HG03439 (cell line): ENCODE data around the gene IQCE.

Experiments
- ATAC-seq: cut with Tn5 transposase; IDR thresholded peaks from one replicate; pipeline ENCODE4 v1.9.1; 2021; ENCODE audit warnings: mild to moderate bottlenecking, moderate library complexity; ENCODE audit not compliant: unreplicated experiment

Gene IQCE, protein sequence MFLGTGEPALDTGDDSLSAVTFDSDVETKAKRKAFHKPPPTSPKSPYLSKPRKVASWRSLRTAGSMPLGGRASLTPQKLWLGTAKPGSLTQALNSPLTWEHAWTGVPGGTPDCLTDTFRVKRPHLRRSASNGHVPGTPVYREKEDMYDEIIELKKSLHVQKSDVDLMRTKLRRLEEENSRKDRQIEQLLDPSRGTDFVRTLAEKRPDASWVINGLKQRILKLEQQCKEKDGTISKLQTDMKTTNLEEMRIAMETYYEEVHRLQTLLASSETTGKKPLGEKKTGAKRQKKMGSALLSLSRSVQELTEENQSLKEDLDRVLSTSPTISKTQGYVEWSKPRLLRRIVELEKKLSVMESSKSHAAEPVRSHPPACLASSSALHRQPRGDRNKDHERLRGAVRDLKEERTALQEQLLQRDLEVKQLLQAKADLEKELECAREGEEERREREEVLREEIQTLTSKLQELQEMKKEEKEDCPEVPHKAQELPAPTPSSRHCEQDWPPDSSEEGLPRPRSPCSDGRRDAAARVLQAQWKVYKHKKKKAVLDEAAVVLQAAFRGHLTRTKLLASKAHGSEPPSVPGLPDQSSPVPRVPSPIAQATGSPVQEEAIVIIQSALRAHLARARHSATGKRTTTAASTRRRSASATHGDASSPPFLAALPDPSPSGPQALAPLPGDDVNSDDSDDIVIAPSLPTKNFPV

DNA sequence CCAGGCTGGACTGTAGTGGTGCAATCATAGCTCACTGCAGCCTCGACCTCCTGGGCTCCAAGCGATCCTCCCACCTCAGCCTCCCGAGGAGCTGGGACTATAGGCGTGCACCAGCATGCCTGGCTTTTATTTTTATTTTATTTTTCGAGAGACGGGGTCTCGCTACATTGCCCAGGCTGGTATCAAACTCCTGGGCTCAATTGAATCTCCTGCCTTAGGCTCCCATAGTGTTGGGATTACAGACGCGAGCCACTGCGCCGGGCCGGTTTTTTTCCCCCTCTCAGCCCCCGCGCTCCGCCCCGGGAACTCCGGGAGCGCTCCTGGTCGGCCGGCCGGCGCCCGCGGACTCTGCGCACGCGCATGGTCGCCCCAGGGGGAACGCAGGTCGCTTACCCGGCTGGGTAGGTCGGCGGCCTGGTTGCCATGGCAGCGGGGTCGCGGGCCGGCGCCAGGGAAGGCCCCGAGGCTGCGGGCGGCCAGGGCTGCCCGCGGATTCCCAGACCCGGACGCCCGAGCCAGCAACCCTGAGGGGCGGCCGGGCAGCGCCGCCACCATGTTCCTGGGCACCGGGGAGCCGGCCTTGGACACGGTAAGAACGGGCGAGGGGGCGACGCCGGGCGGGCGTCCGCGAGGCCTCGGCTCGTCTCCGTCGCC lies at the start of gene IQCE:
IQCE (plus strand) TSS at position 351 of the 654 bp plus-strand sequence; CDS start at position 554, 203 bp downstream.
- peak; percentile 45 for ATAC-seq

DNA sequence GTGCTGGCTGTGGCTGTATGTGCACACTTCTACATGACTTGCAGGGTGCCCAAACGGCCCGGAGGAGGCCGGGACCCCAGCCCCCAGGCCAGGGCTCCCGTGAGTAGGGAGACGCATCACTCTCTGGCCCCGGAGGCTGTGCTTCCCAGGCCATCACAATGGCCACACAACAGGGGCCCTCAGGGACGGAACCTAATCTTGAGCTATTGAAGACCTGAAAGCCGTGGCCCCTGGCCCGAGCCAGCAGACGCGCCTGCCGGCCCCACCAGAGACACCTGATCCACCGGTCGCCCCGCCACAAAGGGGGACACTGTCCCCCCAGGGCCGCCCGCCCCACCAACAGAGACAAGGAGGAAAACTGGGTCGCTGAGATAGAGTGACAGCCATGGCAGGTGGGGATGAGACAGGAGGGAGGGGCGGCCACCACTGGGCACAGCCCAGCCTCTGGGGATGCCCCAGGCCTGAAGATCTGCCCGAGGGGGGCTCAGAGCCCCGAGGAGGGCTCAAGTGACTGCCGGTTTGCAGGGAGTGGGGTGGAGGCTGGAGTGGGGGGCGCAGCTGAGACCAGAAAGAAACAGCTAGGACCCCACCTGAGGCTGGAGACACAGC lies 49.4 kb upstream of the IQCE start:
- no peak for ATAC-seq

DNA sequence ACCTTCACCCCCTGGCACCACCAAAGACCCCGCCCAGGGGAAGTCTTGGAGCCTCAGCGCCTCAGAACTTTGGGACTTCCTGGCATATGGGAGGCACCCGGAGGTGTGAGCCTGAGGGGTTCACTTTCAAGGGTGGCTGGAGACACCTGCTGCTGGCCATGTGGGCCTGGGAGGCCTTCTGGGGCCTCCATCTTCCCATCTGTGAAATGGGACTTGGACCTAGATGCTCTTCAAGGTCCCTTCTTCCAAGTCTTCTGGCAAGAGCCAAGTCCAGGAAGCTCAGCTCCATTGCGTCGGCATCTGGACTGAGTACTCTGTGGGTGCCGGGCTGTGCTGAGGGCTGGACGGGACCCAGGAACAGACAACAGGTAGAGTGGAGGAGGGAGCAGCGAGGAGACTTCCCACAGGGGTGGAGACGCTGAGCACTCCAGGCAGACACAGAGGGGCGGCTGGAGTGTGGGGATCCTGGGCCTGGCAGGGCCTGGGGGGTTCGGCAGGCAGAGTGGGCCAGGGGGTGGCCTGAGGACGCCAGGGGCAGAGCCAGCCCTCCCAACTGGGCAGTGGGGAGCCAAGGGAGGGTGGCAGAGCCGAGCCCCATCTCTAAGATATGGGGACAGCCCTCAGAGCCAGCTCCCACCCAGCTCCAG lies 48.5 kb upstream of the IQCE start:
- ATAC-seq, result no peak

DNA sequence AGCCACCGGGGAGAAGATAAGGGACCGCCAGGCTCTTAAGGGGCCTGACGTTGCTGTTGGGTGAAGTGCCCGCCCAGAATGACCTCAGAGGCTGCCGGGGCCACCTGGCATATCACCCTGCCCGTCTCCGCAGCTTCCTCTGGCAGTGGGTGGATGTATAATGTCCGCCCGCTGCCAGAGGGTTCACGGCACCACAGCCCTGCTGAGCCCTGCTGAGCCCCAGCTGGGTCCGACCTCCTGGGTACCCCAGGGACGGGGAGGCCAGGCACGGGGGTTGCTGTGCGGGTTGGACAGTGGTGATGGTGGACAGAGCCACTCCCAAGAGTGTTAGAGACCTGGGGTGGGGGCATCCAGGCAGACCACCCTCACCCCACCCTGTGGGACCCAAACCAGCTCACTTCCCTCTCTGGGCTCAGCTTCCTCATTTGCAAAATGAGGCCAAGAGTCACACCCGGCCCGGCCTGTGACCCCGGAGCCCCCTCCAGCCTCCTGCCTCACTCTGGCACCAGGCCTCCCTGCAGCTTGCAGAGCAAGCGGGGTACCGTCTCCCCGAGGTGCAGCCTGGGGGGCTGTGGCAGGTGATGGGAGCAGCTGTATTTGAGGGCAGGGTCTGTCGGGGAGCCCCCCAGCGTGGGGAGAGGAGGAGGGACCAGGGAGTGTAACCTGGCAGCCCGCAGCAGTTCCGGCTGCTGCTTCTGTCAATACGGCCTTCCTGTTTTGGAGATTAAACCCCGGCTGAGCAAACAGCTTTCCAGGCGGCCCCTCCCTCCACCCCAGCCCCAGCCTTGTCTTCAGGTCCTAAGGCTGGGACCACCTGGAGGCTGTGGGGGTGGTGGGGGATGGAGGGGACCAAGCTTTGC lies 47.6 kb upstream of the IQCE start:
- no peak for ATAC-seq

DNA sequence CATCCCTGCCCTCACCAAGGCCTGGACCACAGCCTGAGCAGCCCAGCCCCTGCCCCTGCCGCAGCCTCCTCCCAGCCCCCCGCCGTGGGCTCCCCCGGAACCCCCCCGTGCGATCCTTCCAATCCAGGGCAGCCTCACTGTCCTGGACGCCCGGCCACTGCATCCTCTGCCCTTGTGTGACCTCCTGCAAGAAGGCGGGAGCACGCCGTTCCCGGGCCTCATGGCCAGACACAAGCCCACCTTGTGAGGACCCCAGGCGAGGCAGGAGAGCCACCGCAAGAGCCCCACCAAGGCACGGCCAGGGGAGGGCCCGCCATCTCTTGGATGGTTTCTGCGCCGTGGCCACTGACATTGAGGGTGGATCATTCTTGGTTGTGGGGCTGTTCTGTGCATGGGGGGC lies 47.0 kb upstream of the IQCE start:
- no peak for ATAC-seq

DNA sequence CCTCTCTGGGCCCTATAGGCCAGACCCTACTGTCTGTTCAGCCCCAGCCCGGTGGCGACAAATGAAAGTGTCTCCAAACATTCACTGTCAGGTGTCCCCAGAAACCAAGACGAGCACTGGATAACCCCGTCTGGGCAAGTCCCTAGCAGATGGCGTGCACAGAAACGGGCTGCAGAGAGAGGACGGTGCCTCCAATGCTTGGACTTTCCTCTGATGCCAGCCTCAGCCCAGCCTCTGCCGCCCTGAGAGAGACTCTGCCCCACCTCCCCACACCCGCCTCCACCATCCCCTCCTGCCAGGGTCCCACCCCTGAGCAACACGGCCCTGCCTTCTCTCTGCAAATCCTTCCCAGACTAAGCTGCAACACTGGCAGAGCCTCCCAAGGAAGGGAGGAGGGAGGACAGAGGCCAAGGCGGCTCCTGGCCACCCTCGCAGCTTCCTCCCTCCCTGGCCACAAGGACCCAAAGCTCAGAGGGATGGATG lies 46.6 kb upstream of the IQCE start:
- no peak for ATAC-seq

DNA sequence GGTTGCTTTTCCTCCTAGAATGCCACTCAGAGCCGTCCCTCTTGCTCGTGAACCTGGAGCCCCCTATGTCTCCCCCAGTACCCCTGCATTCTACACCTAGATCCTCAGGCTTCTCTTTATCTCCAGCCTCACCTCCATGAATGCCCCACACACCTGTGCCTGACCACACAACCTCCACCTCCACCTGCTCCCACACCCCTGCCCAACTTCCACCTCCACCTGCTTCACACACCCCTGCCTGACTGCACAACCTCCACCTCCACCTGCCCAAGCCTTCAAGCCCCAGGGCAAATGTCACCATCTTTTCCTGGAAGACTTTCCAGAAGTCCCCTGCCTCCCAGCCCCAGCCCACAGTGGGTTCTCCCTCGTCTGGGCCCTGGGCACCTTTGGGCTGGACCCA lies 46.1 kb upstream of the IQCE start:
- ATAC-seq, result no peak

DNA sequence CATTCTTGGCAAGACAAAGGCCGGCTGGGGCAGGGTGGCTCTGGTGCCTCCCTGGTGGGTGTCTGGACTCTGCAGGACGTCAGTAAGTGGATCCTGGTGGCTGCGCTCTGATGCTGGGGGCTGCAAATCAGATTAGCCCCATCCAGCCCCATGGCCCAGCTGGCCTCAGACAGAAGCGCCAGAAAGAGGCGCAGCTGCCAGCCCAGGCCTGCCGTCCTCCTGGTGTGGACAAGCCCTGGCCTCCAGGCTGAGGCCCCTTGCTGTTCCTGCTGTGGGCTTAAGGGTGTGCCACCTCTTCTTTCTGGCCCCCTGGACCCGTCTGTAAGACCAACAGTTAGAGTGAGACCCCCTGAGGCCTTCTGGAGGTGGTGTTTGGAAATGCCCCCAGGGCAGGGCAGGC lies 45.1 kb upstream of the IQCE start:
- no peak for ATAC-seq

DNA sequence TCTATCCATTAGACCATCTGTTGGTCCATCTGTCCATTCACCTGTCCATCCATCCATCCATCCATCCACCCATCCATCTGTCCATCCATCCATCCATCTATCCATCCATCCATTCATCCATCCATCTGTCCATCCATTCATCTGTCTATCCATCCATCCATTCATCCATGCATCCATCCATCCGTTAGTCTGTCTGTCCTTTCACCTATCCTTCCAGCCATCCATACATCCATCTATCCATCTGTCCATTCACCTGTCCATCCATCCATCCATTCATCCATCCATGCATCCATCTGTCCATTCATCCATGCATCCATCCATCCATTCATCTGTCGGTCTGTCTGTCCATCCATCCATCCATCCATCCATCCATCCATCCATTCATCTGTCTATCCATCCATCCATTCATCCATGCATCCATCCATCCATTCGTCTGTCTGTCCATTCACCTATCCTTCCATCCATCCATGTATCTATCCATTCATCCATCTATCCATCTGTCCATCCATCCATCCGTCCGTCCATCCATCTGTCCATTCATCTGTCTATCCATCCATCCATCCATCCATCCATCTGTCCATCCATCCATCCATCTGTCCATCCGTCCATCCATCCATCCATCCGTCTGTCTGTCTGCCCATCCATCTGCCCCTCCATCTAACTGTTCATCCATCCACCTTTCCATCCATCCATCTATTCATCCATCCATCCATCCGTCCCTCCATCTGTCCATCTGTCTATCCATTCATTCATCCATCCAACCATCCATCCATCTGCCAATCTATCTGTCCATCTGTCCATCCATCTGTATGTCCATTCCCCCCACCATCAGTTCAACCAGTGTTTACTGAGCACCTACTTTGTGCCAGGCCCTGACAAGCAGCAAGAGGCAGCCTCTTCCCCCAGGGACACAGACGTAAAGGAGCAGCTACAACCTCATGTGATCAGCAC lies 44.0 kb upstream of the IQCE start:
- no peak for ATAC-seq

DNA sequence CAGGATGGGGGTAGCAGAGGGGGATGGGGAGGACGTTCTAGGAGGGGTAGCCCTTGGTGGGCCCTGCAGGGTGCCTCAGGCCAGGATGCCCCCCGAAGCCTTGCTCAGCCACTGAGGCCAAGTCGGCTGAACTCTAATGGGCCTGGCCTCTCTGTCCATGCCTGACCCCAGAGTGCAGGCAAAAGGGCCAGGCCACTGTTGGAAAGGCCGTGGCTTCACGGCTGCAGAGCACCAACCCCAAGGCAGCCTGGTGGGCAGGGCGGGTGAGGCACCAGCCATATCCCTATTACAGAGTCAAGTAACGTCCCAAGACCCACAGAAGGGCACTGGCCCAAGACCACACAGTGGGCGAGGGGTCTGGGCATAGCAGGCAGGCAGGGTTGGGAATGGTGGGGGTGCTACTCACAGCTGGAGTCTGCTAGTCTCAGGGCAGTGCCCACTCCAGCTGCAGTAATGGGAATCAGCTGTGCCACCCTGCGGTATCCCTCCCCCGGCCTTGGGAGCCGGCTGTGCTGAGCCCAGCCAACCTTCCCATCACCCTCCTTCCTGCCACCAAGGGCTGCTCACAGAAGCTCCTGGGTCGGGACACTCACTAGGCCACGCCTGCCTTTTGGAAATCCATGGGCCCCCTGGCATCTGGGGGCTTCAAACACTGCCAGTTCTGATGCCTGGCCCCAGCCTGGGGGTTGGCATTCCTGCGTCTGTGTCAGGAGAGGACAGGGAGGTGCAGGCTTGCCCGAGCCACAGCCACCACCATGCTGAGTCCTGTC lies 43.2 kb upstream of the IQCE start:
- ATAC-seq, result no peak

DNA sequence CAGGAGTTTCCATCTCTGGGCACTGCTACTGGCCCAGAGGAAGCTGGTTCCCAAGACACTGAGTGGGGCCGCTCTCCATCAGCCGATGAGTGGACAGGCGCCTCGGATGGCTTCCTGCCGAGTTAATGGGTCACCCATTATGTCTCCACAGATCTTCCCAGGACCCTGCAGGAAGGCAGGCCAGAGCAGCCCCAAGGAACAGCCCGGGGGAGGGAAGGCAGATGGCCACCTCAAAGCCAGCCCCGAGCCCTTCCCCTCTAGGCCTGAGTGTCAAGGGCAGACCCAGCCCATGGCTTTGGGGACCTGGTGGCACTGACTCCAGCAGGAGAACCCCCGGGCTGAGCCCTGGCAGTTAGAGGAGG lies 42.6 kb upstream of the IQCE start:
- ATAC-seq, result no peak

DNA sequence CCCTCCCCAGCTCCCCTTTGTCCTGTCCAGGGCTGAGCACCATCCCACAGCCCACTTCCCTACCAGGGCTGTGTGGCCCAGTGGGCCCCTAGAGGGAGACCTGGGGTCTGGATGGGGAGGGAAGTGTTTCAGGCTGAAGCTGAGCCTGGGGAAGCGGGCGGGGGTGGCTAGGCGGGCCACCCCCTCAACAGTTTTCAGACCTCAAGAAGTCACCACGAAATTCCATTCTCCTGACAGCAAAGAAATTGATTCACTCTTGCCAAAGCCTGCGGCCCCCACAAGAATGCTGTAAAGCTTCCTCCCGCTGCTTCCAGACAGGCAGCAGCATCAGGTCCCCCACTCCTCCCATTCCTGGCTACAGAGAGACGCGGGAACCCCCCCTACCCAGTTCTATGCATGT lies 41.8 kb upstream of the IQCE start:
- no peak for ATAC-seq

DNA sequence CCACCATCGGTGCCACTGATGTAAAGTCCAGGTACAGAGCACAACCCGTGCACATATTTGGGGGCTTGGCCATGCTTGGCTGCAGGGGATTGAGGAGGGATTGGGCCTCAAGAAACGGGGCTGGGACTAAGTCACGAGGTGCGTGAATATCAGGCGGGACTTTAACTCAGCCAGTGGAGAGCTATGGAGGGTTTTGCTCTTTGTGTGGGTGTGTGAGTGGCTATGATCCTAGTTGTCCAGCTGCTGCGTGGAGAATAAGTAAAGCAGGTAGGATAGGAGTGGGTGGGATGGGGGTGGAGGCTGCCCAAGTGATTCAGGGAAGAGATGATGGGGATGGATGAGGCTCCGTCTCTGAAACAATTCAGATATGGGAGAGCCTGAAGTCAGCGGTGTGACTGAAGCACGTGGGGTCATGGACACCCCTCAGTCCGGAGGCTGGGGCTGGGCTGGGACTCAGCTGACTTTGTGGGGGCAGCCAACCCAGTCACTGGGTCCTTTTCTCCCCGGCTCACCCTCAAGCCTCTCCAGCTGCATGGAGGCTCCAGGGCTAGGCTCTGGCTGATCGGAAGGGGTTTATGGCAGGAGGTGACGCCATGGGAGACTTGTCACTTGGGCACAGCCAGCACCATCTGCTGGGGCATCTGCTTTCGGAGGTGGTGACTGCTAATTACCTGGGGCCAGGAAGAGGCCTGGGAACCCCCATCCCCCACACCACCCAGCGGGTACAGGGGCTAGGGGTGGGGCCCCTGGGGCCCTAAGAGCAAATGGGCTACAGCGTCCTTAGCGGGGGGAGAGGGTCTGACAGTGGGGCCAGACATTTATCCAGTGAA lies 40.9 kb upstream of the IQCE start:
- no peak for ATAC-seq

DNA sequence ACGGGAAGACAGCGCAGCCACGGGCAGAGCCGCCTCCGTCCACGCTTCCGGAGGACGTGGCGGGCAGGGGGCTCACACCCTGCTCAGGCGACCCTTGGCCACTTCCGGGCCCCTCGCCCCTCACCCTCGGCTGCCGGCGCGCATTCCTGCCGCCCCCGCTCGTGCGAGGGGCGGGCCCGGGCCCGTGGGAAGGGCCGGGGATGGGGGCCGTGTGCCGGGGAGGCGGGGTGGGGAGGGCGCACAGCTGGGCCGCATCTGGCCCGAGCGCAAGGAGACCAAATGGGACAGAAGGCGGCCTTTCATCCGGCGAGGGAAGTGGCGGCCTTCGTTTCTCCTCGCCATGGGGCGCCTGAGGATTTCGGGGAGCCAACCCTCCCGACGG lies 40.1 kb upstream of the IQCE start:
- no peak for ATAC-seq

DNA sequence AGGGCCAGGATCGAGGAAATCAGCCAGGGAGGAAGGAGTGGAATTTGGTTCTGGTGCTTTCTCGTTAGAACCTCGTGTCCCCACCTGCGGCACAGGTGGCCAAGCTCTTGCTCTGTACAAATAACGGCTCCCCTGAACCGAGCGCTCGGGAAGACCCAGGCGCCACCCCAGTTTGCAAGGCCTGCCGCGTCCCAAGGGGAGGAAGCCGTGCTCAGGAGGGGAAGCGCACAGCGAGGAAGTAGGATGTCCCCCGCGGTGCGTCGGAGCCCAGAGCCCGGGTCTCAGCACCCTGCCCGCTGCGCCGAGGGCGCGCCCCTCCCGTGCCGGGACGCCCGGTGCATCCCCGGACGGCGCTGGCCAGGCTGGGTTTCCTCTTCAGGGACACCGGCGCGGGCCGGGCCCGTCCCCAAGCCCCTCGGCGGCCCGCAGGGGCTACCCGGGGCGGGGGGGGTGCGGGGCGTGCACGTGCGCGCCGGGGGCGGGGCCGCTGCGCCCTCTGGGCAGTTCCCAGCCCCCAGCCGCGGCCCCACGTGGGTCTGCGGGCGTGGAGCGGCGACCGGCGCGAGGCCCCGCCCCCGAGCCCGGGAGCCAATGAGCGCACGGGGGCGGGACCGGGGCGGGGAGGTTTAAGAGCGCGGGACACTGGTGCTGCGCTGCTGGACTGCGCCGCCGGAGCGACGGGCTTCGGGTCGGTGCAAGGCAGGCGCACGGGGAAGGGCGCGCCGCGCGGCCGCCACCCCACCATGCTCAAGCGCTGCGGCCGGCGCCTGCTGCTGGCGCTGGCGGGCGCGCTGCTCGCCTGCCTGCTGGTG lies 39.5 kb upstream of the IQCE start, which contains the start of gene LFNG:
LFNG (plus strand) TSS at position 656 of the 812 bp plus-strand sequence; CDS start at position 744, 88 bp downstream.
- ATAC-seq, result peak; percentile 80

DNA sequence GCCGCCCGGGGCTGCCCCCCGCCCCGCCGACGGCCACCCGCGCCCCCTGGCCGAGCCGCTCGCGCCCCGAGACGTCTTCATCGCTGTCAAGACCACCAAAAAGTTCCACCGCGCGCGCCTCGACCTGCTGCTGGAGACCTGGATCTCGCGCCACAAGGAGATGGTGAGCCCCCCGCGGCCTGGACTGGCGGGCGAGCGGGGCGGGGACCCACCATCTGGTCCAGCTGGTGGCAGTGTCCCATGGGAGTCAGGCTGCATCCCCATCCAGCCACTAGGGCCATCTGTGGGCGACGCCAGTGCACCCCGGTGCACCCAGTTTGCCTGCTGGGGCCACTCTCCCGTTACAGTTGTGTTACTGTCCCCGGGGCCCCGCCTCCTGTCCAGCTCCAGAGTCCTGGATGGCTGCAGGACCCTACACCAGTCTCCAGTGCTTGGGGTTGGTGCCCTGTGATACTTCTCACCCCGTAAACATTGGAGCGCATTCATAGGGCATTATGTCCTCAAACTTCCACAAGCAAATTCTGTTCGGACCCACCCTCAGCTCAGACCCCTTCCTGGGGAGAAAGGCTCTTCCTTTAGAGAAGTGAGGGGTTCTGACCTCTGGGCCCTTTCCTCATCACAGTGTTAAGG lies 38.5 kb upstream of the IQCE start:
- no peak for ATAC-seq
